HepG2 (cell line): ENCODE measurements around the gene DLL4. TPM values are rescaled to one million over a fixed set of nuclear protein-coding genes. Genes with fewer than 3 reads are reported as not detected.

Experiments
- CEBPG ChIP-seq: IDR thresholded peaks from 2 replicates; pipeline ENCODE4 v1.6.1; 2016
- HNF4A ChIP-seq: sonication (generic); formaldehyde crosslinking; IDR thresholded peaks from 2 replicates; pipeline ENCODE4 v1.4.0; 2020; ENCODE audit warnings: missing genetic modification reagents
- HNRNPL ChIP-seq: fragments of 200-400 bp; formaldehyde crosslinking; IDR thresholded peaks from 2 replicates; pipeline ENCODE4 v1.6.1; 2017; ENCODE audit warnings: mild to moderate bottlenecking, low read depth, low read length
- HOXD1 ChIP-seq: sonication (generic); formaldehyde crosslinking; IDR thresholded peaks from 2 replicates; pipeline ENCODE4 v1.5.0; 2020; ENCODE audit warnings: missing genetic modification reagents
- ISL2 ChIP-seq: sonication (generic); formaldehyde crosslinking; IDR thresholded peaks from 2 replicates; pipeline ENCODE4 v1.5.0; 2020; ENCODE audit warnings: missing genetic modification reagents
- JARID2 ChIP-seq: sonication (generic); formaldehyde crosslinking; IDR thresholded peaks from 2 replicates; pipeline ENCODE4 v1.8.1; 2023; ENCODE audit warnings: missing genetic modification reagents, inconsistent platforms; ENCODE audit not compliant: insufficient replicate concordance
- KAT2B ChIP-seq: fragments of 150-350 bp; IDR thresholded peaks from 2 replicates; pipeline ENCODE4 v1.6.1; 2014; ENCODE audit warnings: low read depth, low read length, borderline replicate concordance
- MATR3 ChIP-seq: sonication (generic); formaldehyde crosslinking; IDR thresholded peaks from 2 replicates; pipeline ENCODE4 v1.4.0; 2020; ENCODE audit warnings: missing genetic modification reagents
- MNT ChIP-seq: fragments of 450-650 bp; IDR thresholded peaks from 2 replicates; pipeline ENCODE4 v1.6.1; 2016
- NR2C2 ChIP-seq: sonication (generic); formaldehyde crosslinking; IDR thresholded peaks from 2 replicates; pipeline ENCODE4 v1.4.0; 2020; ENCODE audit warnings: missing genetic modification reagents, mild to moderate bottlenecking, moderate library complexity, borderline replicate concordance
- PHF21A ChIP-seq: sonication (generic); formaldehyde crosslinking; IDR thresholded peaks from 2 replicates; pipeline ENCODE4 v1.5.0; 2020; ENCODE audit warnings: mild to moderate bottlenecking, missing genetic modification reagents
- RNF219 ChIP-seq: sonication (generic); formaldehyde crosslinking; IDR thresholded peaks from 2 replicates; pipeline ENCODE4 v1.5.0; 2020; ENCODE audit warnings: mild to moderate bottlenecking, missing genetic modification reagents
- SOX13 ChIP-seq, 3 experiments: fragments of 450-650 bp in 1 of 3; sonication (generic) in 1 of 3; formaldehyde crosslinking in 1 of 3; IDR thresholded peaks in 2 of 3; conservative IDR thresholded peaks in 1 of 3; 2 replicates each; pipeline versions ENCODE4 v1.5.0 to v1.6.1; 2016 to 2020; ENCODE audit warnings: antibody characterized with exemption in 1 of 3, mild to moderate bottlenecking in 1 of 3, missing compliant biosample characterization in 1 of 3, missing genetic modification reagents in 1 of 3, moderate library complexity in 1 of 3
- SRF ChIP-seq: IDR thresholded peaks from 2 replicates; pipeline ENCODE4 v1.6.1; 2011; ENCODE audit warnings: mild to moderate bottlenecking, low read depth, low read length, moderate library complexity
- TRAFD1 ChIP-seq: sonication (generic); formaldehyde crosslinking; IDR thresholded peaks from 2 replicates; pipeline ENCODE4 v1.5.1; 2020; ENCODE audit warnings: missing genetic modification reagents, mild to moderate bottlenecking, borderline replicate concordance
- ZNF224 ChIP-seq: sonication (generic); formaldehyde crosslinking; IDR thresholded peaks from 2 replicates; pipeline ENCODE4 v1.5.0; 2020; ENCODE audit warnings: mild to moderate bottlenecking, missing genetic modification reagents
- ZNF749 ChIP-seq: sonication (generic); formaldehyde crosslinking; IDR thresholded peaks from 2 replicates; pipeline ENCODE4 v1.8.0; 2022; ENCODE audit warnings: mild to moderate bottlenecking, missing genetic modification reagents, moderate library complexity, borderline replicate concordance
- ZSCAN30 ChIP-seq: sonication (generic); formaldehyde crosslinking; IDR thresholded peaks from 2 replicates; pipeline ENCODE4 v1.5.0; 2020; ENCODE audit warnings: mild to moderate bottlenecking, missing genetic modification reagents
- ZXDC ChIP-seq: sonication (generic); formaldehyde crosslinking; IDR thresholded peaks from 2 replicates; pipeline ENCODE4 v1.5.0; 2020; ENCODE audit warnings: mild to moderate bottlenecking, missing genetic modification reagents
- polyA plus RNA-seq, 8 experiments: library from polyadenylated mRNA; depleted of rRNA in 3 of 8; stranded (reverse) in 7 of 8; unstranded in 1 of 8; fragments of >200 nt; fragmentation: Illumina TruSeq in 4 of 8; extraction: Trizol in 4 of 8; gene quantifications; 2 replicates each; pipeline versions ENCODE4 v1.2.1 to v1.2.3, GENCODE V29; 2011 to 2016; ENCODE audit warnings: low read depth in 4 of 8, missing spikeins in 1 of 8, mixed read lengths in 1 of 8; ENCODE audit not compliant: insufficient read depth in 1 of 8
- total RNA-seq, 5 experiments: library from RNA; depleted of rRNA; stranded (reverse); fragments of >200 nt; fragmentation: Illumina TruSeq; extraction: Trizol; gene quantifications; 2 replicates each; pipeline ENCODE4 v1.2.3, GENCODE V29; 2016; ENCODE audit warnings: low read depth in 1 of 5

Gene DLL4
- total and polyA plus RNA-seq, 2 of the 13 experiments (the other 11 are each of a cell fraction or from before 2014, with no cell fraction given) = 0.20 to 0.25 TPM

GRCh38 chr15:40893733-40894680 is 35.1 kb upstream of the DLL4 start, which contains the start of gene VPS18 (continued):
- peak; percentile 89 for TF ChIP-seq MNT
- no peak for TF ChIP-seq SOX13 (IDR thresholded peaks at IDR 0.05)
- no peak for TF ChIP-seq SOX13 (CRISPR knock-in tag; conservative IDR thresholded peaks at IDR 0.05 in 1 of 2, IDR thresholded peaks at IDR 0.05 in 1 of 2)
- no peak for TF ChIP-seq ZSCAN30 (CRISPR knock-in tag)
- TF ChIP-seq HOXD1 (CRISPR knock-in tag) = no peak
- TF ChIP-seq HNRNPL = peak; percentile 83
- TF ChIP-seq ZXDC = no peak
- TF ChIP-seq RNF219 (CRISPR knock-in tag) = no peak
- no peak for TF ChIP-seq MATR3
- TF ChIP-seq ZNF749 (CRISPR knock-in tag) = no peak; the same call in 1 of the 2 replicates
- TF ChIP-seq TRAFD1 = no peak
- TF ChIP-seq ISL2 = peak; percentile 17; the same call in 1 of the 2 replicates
- peak; percentile 68; the same call in 1 of the 2 replicates for TF ChIP-seq ZNF224 (CRISPR knock-in tag)
- TF ChIP-seq JARID2 (CRISPR knock-in tag) = no peak
- TF ChIP-seq PHF21A (CRISPR knock-in tag) = 0 out of 2 replicates have a peak, but pooled peaks have one; percentile 30
- no peak for TF ChIP-seq CEBPG
- 0 out of 2 replicates have a peak, but pooled peaks have one; percentile 12 for TF ChIP-seq HNF4A (CRISPR knock-in tag)
- peak; percentile 72 for TF ChIP-seq NR2C2 (CRISPR knock-in tag)
- no peak for TF ChIP-seq SRF
- no peak for TF ChIP-seq KAT2B
